ENCODE data around the gene MCU.

Gene MCU

DNA sequence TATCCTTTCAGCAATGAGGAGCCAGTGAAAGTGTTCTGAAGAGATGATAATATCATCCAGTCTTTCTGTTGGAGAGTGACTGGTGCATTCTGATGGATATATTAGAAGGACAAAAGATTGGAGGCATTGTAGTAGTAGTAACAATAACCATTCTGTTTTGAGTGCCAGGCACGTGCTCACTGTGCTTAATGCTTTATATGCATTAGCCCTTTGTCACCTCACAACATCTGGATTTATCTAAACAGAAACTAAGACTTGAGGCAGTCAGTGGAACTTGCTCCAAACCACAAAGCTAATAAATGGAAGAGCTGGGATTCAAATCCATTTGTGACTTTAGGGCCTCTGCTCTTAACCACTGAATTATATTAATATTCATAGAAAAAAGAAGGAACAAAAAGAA is 117.1 kb downstream of the MCU start:
- DNase-seq: no peak

DNA sequence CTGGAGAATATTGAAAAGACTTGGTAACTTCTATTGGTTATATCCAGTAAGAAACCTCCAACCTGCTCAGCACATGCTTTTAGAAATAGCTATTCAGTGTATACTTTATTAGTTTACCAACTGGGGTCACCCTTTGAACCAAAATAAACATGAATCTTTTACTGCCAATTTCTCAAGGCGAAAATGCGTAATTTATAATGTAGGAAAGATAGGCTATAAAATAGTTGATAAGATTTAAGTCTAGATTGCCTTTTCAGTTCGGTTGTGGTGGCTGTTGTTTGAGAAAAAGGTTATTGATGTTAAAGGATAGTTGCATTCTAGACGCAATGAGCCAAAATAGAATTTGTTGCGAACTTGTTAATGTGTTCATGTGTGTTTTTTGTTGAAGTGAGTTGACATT is 119.0 kb downstream of the MCU start:
- DNase-seq: no peak

DNA sequence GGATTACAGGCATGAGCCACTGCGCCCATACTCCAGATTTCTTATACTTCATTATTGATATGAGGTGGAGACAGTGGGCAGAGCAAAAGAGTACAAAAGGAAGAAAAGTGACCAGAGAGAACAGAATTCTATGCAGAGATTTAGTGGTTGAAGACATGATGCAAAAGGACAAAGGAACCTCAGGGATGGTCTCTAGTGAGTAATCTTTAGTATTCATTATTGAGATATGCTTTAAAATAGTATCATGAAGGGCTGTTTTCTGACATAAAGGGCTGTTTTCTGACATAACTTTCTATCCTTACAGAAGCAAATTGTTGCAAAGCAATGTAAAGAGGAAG is 120.4 kb downstream of the MCU start:
- no peak for DNase-seq

DNA sequence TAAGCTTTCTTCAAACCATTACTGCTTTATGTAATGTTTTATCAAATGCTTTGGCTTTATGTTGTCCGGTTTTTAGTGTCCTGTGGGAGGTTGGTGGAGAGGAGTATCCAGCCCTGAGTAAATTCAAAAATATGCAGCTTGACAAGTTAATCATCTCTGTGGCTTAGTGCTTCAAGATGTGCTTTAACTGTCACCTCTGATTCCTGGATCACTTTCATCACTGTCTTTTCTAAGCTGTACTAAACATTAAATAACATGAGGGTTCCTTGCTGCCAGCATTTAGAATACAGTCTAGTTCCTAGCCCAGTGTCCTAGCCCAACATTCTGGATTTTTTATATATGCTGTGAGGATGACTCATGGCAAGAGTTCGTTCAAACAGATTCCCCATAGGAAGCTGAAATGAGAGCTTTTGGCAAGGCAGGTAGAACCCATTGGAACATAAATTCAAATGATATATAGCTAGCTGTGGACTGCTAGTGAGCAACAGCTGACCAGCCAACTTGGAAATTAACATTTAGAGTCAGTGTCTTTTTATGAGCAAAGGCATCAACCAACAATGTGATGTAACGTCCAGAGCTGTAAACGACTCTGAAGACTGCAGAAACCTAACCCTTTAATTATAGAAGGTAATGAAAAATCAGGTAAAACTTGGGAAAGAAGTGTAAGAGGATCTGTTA is 120.9 kb downstream of the MCU start:
- no peak for DNase-seq

DNA sequence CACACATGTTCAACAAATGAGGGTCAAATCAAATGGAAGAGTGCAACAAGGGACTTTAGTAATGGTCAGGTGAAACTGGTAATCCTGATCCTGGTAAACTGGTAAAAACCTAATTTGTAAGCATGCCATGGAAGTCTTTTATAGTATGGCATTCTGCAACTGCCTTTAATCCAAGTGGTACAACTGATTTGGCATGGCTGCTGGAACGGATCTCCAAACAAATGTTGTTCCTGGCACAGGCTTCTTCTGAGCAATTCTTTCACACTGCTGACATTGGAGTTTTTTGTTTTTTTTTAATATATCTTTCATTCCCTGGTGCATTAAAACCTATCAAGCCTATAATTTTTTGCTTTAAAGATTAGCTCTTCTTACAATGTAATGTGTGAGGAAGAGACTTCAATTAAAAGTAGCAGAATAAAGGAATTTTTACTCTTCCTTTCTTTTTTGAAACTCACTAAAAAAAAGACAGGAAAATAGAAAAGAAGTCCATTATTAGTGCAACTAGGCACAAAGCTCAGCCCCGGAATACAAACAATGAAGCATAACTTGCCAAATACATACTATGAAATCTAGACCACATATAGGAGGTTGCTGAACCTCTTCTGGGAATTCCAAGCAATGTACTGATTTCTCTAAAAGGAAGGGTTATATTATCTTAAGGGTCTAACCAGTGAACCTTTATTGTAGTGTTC is 122.3 kb downstream of the MCU start:
- DNase-seq: no peak

DNA sequence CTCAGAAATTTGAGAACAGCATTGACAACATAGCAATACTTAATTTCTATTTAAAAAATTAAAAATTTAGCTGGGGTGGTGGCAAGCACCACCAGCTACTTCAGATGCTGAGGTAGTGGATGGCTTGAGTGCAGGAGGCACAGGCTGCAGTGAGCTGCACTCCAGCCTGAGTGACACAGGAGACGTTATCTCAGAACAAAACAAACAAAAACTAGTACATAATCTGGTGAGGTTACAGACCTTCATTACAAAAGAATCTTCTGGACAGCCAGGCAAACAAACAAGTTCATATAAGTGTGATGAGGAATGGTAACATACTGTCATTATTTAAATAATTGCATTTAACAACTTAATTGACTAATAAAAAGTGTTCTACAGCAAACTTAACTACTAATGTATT is 124.6 kb downstream of the MCU start:
- no peak for DNase-seq

DNA sequence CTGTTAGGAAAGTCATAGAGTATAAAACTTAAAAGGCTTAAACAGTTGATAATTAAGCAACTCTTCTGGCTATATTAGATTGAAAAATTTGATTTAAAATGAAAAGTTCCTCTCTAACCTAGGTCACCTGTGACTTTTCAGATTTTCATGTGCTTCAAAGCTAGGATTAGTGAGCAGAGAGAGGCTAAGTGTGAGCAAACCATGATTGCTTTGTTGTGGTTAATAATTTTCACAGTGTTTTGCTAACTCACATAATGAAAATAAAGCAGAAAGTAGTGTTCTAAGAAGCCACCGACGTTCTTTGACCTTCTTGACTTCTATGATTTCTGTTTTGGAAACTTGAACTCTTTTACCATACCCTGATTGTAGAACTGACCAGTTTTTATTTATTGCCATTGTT is 126.1 kb downstream of the MCU start:
- DNase-seq: no peak

DNA sequence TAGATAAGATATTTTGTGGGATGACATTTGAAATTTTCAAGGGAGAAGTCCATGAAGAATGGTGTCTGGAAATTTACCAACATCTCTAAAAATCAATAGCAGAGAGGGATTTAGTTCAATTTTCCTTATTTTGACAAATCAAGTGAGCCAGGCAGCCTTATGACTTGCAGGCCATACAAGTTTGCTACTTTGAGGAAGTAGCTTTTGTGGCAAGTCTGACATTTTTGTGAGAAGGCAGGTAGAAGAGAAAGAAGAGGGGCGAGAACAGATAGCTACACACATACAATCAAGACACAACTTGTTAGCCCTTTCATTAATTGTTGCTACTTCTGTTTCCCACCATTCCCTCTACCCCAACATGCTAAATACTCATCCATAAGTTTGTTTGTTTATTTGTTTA is 127.1 kb downstream of the MCU start:
- no peak for DNase-seq

DNA sequence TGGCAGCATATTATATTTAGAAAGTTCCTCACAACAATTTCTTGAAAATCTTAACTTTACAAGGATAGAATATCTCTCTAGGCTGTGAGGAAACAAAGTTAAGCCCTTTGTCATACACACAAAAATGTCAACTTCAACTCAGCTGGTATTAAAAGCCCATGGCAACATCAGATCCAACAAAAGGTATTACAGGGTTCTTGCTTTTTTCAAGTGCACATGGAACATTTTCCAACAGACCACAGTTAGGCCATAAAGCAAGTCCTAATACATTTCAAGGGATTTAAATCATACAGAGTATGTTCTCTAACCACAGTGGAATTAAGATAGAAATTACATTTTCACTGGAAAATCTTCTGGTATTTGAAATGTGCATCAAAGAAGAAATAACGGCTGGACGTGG is 129.7 kb downstream of the MCU start:
- no peak for DNase-seq

DNA sequence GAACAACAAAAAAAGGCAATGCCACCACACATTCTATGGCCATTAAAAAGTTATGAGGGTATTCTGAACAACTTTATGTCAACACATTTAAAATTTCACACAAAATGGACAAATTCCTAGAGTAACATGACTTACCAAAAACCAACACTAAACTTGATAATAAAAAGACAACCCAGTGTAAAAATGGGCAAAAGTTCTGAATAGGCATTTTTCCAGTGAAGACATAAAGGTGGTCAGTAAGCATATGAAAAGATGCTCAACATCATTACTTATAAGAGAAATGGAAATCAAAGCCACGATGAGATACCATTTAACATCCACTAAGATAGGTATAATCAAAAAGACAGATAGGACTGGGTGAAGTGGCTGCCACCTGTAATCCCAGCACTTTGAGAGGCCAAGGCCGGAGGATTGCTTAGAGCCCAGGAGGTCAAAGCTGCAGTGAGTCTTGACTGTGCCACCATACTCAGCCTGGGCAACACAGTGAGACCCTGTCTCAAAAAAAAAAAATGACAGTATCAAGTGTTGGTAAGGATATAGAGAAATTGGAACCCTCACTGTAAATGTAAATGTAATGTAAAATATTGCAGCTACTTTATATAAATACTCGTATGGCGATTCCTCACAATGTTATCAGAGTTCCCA is 130.5 kb downstream of the MCU start:
- DNase-seq: no peak

DNA sequence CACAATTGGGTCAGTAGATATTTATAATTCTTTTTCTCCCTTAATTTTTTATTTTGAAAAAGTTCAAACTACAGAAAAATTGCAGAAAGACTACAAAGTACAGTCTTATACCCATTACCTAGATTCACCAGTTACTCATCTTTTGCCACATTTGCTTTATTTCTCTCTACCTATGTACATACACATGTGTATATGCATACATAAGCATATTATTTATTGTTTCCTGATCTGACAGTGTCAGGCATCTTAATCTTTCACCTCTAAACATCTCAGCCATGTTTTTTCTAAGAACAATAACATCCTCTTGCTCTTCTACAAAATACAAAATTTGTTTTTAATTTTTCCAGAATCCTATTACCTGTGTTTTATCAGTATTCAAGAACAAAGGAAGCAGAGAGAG is 133.2 kb downstream of the MCU start:
- no peak for DNase-seq

DNA sequence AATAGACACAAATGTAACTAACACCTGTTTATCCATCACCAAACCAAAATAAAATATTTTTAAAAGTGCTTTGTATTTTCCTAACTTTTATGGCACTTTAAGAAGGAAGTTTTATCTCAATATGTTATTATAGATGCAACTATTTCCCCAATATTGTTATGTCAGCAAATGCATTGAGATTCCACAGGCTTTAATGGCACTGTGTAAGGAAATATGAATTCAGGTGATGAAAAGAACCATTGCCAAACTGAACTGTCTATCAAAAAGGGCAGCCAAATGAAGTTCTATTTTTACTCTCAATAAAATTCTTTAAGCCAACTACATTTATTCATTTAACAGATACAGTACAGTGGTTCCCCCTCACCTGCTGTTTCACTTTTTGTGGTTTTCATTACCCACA is 134.4 kb downstream of the MCU start:
- DNase-seq: no peak

DNA sequence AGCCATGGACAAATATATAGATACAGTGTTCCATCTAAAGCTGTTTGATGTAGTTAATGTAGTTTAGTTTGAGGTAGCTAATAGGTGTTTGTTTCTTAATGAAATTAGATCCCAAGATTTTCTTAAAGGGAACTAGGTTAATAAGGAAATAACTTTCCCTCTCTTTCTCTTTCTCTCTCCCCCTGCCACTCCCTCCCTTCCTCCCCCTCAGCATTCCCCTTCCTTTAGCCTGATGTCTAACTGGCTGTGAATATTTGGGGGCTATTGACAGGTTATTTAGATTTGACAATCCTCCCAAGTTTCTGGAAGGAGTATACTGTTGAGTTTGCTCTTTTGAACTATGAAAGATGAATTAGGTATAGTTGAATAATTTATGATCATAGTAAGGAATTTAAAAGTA is 136.4 kb downstream of the MCU start:
- no peak for DNase-seq

DNA sequence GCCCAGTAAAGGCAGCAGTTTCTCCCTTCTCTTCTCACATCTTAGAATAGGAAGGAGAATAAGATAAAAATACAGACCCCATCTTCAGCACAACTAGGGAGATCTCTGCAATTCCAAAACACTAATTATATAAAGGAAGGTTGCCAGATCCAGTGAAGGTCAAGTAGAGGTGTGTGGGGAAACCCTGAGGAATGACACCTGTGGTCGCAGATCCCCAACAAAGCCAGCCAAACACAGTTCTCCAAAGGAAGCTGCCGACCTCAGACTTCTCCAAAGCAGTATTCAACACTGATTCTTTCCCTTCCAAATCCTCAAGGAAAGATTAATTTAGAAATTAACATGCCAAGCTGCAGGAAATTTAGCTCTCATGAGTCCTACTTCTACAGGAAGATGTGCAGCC is 138.7 kb downstream of the MCU start:
- DNase-seq: no peak

DNA sequence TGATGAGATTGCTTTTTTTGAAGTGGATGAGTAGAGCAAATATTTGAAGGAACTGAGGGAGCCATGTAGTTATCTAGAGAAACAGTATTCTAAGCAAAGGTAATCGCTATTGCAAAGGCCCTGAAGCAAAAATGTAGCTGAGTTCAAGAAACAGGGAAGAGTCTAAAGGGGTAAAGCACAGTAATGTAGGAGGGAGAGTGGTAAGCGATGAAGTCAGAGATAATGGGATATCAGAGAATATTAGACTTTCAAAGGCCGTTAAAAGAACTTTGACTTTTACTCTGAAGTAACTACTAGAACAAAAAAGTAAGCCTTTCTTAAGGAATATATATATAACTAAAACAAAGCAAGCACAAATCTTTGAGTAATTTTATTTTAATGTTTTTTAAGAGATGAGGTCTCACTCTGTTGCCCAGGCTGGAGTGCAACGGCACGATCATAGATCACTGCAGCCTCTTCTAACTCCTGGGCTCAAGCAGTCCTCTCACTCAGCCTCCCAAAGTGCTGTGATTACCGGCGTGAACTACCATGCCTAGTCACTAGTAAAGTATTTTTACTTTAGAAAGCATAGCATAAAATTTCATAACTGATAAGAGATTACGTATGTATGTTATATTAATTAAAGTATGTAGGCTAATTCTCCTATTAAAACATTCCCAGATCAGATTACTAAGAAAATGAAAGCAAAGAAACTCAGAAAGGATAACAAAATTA is 139.9 kb downstream of the MCU start:
- DNase-seq: no peak

DNA sequence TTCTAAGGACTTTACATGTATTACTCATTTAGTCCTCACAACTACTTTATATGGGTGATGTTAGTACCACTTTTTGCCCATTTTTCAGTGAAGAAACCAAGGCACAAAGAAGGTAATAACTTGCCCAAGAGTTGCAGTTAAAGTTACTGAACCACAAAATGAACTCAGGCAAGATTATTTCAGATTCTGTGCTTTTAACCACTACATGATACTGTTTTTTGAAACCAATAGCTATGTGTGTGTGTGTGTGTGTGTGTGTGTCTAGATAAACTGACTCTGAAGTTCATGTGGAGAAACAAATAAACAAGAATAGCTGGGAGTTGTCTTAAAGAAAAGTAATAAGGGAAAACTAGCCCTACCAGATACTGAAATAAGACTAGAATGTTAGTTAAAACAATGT is 140.8 kb downstream of the MCU start:
- no peak for DNase-seq

DNA sequence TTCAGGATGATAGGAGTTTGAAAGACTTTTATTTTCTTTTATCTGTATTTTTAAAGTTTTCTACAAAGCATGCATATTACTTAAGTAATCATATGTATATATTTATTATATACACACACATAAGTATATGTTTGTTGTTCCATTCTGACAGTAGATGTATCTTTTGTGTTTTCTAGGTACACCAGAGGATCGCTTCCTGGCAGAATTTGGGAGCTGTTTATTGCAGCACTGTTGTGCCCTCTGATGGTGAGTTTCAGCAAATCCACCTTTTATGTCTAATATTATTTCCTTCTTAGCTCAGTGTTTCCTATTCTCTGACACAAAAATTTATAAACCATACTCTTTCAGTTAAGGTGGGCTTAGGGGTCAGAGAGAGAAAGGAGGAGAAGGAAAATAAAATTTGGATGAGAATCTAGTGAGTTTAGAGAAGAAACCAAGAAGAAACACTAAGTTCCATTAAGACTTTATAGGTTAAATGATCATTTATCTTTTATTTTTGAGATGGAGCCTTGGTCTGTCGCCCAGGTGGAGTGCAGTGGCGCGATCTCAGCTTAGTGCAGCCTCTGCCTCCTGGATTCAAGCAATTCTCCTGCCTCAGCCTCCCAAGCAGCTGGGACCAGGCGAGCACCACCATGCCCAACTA is 142.4 kb downstream of the MCU start:
- no peak for DNase-seq

DNA sequence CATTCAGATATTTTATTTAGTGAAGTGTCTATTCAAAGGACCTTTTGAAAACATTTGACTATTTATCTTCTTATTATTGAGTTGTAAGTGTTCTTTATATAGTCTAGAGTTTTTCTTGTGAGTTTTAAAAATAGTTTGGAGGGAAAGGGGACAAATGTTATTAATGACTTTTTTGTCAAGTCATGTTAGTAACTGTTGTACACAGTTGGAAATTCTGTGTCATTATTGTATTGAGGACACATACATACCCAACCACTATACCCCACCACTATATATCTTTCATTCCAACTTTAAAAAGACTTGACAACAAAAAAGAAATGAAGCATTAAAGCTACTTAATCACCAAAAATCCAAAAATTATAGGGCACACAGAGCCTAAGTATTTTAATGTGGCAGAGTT is 148.4 kb downstream of the MCU start:
- no peak for DNase-seq

DNA sequence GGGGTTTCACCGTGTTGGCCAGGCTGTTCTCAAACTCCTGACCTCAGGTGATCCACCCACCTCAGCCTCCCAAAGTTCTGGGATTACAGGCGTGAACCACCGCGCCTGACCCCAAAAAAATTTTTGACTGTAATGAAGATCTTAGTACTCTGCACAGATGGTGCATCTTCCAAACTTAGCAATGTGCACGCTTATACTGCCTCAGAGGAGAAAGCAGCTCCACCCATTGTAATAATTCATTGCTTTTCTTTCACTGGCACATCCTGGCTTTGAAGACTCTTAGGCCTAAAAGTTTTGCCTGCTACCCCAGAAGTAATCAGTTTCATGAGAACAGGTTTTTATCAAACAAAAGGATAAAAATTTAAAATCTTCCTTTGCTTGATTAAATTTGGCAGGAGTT is 149.5 kb downstream of the MCU start:
- DNase-seq: no peak

DNA sequence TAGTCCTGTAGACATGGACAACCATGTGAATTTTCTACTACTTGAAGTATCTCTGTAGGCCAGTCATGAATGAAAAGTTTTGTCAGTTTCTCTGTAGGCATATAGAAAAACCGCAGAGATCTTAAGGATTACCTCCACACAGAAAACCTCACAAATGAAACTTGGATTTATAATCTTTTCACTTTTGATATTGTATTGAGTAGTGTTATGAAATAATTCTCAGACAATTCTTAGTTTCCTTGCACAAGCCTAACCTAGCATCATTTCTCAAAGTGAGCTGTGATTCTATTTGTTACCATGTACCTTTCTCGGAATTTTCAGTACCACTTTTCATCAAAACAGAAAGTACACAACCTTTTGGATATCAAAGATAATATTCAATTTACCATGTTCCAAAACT is 150.2 kb downstream of the MCU start:
- DNase-seq: no peak

DNA sequence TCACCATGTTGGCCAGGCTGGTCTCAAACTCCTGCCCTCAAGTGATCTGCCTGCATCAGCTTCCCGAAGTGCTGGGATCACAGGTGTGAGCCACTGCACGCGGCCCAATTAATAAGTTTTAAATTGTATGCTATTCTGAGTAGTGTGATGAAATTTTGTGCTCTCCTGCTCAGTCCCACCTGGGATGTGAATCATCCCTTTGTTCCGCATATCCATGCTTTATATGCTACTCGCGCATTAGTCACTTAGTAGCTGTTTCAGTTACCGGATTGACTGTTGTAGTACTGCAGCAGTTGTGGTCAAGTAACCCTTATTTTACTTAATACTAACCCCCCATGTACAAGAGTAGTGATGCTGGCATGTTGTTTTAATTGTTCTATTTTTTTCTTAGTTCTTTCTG is 154.3 kb downstream of the MCU start:
- DNase-seq: no peak

DNA sequence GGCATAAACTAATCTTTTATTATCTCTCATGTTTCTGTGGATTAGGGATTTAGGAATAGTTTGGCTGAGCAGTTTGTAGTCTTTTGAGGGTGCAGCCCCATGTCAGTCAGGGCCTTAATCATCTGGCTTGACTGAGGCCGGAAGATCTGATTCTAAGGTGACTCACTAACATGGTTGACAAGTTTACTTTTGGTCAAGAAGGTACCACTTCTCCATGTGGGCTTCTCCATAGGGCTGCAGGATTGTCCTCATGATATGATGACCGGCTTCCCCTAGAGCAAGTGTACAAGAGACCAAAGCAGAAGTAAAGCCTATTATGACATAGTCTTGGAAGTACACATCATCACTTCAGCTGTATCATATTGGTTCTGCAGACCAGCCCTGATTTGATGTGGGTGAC is 155.7 kb downstream of the MCU start:
- DNase-seq: no peak

DNA sequence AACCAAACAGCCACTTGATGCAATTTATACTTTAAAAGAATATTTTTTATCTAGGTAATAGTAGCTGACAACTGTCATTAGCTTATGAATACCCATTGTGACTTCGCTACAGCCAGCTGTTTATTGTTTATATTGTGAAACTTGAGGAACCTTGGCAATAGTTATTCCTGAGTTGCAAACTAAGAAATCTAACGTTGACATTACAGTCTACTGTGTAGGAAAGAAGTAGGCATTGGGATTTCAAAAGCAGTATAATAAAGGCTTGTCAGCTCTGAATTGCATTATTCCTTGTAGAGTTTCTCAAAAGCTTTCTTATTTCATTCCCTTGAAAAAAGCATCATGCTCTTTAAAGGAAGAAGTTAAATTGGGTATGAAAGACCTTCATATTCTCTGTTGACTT is 158.9 kb downstream of the MCU start:
- no peak for DNase-seq

DNA sequence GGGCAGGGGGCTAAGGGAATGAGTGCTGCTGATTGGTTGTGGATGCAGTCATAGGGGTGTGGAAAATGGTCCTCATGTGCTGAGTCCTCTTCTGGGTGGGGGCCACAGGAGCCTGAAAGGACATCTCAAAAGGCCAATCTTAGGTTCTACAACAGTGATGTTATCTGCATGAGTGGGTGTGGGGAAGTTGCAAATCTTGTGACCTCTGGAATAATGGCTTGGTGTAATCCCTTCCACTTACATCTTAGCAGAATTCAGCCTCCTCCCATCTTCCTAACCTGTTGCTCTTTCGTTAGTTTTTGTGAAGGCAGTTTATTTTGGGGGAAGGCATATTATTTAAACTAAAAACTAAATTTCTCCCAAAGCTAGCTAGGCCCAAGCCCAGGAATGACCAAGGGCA is 159.6 kb downstream of the MCU start:
- no peak for DNase-seq

Data from NCI-H510A (cell line).